Measurements from ENCODE around the gene SPINK8. TPM values are rescaled to one million over a fixed set of nuclear protein-coding genes. Genes with fewer than 3 reads are reported as not detected.

The SPINK8 gene
- total and polyA plus RNA-seq, 2 of the 4 experiments (the other 2 are of a cell fraction), result not detected

- H3K56ac ChIP-seq (ENCODE audit: extremely low read depth, insufficient read depth, low read length), result no peak overlapping the region
- no peaks in the 10 kb centered on the region for H4K20me1 ChIP-seq (ENCODE audit: insufficient read depth, low read length)
- H3K27me3 ChIP-seq (ENCODE audit: control insufficient read depth, insufficient read depth, low read length), result peaks cover 39% of the 10 kb centered on the region
- WGBS, 2 experiments (ENCODE audit: extremely low coverage in 2 of 2, insufficient read length in 1 of 2), result 76% methylated on average over 3 of the region's 6 CpGs; no CpG with 5 or more reads in 1 of the 2 experiments
- ChIA-PET POLR2A (ENCODE audit: unreplicated experiment) (no interaction called here), CTCF (no interaction called here)
- H3K23ac ChIP-seq (ENCODE audit: low read depth, low read length), result no peak overlapping the region
- no peak overlapping the region for H2BK5ac ChIP-seq (ENCODE audit: low read depth, low read length, poor library complexity, severe bottlenecking)
- DNase-seq (no peak), ATAC-seq (ENCODE audit: low read depth) (no peak)
- no peak overlapping the region for H3K14ac ChIP-seq (replicated peaks; ENCODE audit: low read depth, low read length)
- H3K36me3 ChIP-seq (ENCODE audit: control insufficient read depth, insufficient read depth, low read length), result no peaks in the 10 kb centered on the region
- no peak overlapping the region for H2AFZ ChIP-seq (replicated peaks; ENCODE audit: low read length, poor library complexity)
- intact Hi-C loops (cut with micrococcal nuclease), result loop anchor here (5.0 kb wide), 1 partner anchor 35 kb away; no protein-coding TSS in a partner anchor
- no peak overlapping the region for H3K18ac ChIP-seq (ENCODE audit: low read depth, low read length)
- no peak overlapping the region for H2AK9ac ChIP-seq (replicated peaks; ENCODE audit: low read depth, low read length, poor library complexity)
- no peak overlapping the region for H2AK5ac ChIP-seq (ENCODE audit: low read depth, low read length)
- H3K27ac ChIP-seq (ENCODE audit: insufficient read depth, low read length), result no peak overlapping the region
- peaks cover 2% of the 10 kb centered on the region; the same call in 1 of the 2 replicates for H3K9me3 ChIP-seq (ENCODE audit: control insufficient read depth, insufficient read depth, low read length)
- no peak overlapping the region for H3K4ac ChIP-seq (ENCODE audit: low read depth, low read length)
- no peak overlapping the region for H3K4me2 ChIP-seq (ENCODE audit: low read depth, low read length)
- no peak overlapping the region for H4K5ac ChIP-seq (ENCODE audit: low read depth, low read length)
- no peak for TF ChIP-seq SMC3 (IDR thresholded peaks at IDR 0.05; ENCODE audit: low read depth, low read length)
- TF ChIP-seq ELK1 (IDR thresholded peaks at IDR 0.05; ENCODE audit: borderline replicate concordance, low read depth, low read length), result no peak
- TF ChIP-seq MAZ (IDR thresholded peaks at IDR 0.05; ENCODE audit: borderline replicate concordance, low read depth, low read length), result no peak
- no peak for TF ChIP-seq CHD1 (IDR thresholded peaks at IDR 0.05; ENCODE audit: low read depth, low read length)
- no peak for TF ChIP-seq CEBPB (IDR thresholded peaks at IDR 0.05; ENCODE audit: low read depth, low read length)
- TF ChIP-seq, protein P1, sequence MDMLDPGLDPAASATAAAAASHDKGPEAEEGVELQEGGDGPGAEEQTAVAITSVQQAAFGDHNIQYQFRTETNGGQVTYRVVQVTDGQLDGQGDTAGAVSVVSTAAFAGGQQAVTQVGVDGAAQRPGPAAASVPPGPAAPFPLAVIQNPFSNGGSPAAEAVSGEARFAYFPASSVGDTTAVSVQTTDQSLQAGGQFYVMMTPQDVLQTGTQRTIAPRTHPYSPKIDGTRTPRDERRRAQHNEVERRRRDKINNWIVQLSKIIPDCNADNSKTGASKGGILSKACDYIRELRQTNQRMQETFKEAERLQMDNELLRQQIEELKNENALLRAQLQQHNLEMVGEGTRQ (IDR thresholded peaks at IDR 0.05; ENCODE audit: low read depth, low read length), result no peak
- TF ChIP-seq MXI1 (IDR thresholded peaks at IDR 0.05; ENCODE audit: borderline replicate concordance, low read depth, low read length), result no peak
- no peak for TF ChIP-seq RCOR1 (IDR thresholded peaks at IDR 0.05; ENCODE audit: insufficient replicate concordance, low read length)
- no peak for TF ChIP-seq MAFK (IDR thresholded peaks at IDR 0.05; ENCODE audit: low read depth, low read length)
- no peak for TF ChIP-seq CTCF (conservative IDR thresholded peaks at IDR 0.05; ENCODE audit: low read depth, low read length)
- no peak for TF ChIP-seq FOS (IDR thresholded peaks at IDR 0.05; ENCODE audit: low read depth, low read length)
- TF ChIP-seq RFX5 (IDR thresholded peaks at IDR 0.05; ENCODE audit: low read depth, low read length), result no peak
- no peak for TF ChIP-seq RAD21 (IDR thresholded peaks at IDR 0.05; ENCODE audit: low read length)
- no peak for TF ChIP-seq POLR2A (IDR thresholded peaks at IDR 0.05; ENCODE audit: low read depth, low read length)
- no peak for TF ChIP-seq BHLHE40 (IDR thresholded peaks at IDR 0.05; ENCODE audit: low read depth, low read length)
- TF ChIP-seq NFE2L2 (IDR thresholded peaks at IDR 0.05; ENCODE audit: low read depth, low read length), result no peak
- in situ Hi-C loops (cut with MboI; ENCODE audit: low sequenced_read_pairs), result no loop called here
- no peak overlapping the region for H3K9ac ChIP-seq (ENCODE audit: low read depth, low read length)
- no peak overlapping the region for H2BK20ac ChIP-seq (ENCODE audit: low read depth, low read length)
- H2BK15ac ChIP-seq (ENCODE audit: low read depth, low read length), result no peak overlapping the region
- dilution Hi-C loops (cut with HindIII; ENCODE audit: low sequenced_read_pairs, unreplicated experiment), result no loop called here
- BruUV-seq (replicated peaks), result no TSS peak
- H3K79me1 ChIP-seq (ENCODE audit: low read depth in 1 of 2, low read length in 2 of 2), result no peaks in the 10 kb centered on the region
- H3K9me1 ChIP-seq (ENCODE audit: insufficient read depth, low read length), result no peaks in the 10 kb centered on the region
- no peaks in the 10 kb centered on the region for H3K4me1 ChIP-seq (ENCODE audit: control insufficient read depth, insufficient read depth, low read length)
- no peak overlapping the region for H3K4me3 ChIP-seq (ENCODE audit: insufficient read depth, low read depth, low read length)
- H2BK120ac ChIP-seq (ENCODE audit: low read depth, low read length), result no peak overlapping the region
- H4K8ac ChIP-seq (ENCODE audit: low read depth in 2 of 2, low read length in 2 of 2), result no peak overlapping the region
- no peak overlapping the region for H4K91ac ChIP-seq (ENCODE audit: insufficient read depth, low read depth, low read length)
These were observed 19.1 kb upstream of the SPINK8 start for GRCh38 chr3:48352546-48352945.
